T follicular helper cell (primary cell): ENCODE data around the gene KRTAP6-3.

Source experiments
- DNase-seq: peaks from one replicate; pipeline ENCODE4 v3.0.0-alpha.2; 2020; ENCODE audit warnings: low read depth
- total RNA-seq, 2 experiments: gene quantifications; one replicate each; lab custom pipeline; 2026; lab: John Stamatoyannopoulos, UW

KRTAP6-3 gene, protein sequence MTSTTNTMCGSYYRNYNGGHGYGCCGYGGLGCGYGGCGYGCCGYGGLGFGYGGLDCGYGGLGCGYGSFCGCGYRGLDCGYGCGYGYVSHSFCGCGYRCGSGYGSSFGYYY
- total RNA-seq: 0 reads per million in 2 experiments

DNA sequence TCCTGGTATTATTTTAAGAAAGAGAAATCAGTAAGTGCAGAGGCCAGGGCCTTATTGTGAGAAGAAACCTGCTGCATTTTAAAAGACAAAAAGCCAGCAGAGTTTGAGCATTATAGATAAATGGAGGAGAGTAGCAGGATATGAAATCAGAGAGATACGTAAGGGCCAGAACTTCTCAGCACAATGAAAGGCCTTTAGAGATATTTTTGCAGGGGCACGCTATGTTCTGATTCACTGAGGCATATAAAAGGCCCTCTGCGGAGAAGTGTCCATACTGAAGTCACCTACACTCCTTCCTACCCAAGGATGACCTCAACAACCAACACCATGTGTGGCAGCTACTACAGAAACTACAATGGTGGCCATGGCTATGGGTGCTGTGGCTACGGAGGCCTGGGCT is at the start of gene KRTAP6-3:
Gene KRTAP6-3 (plus strand): TSS at position 301 of the 400 bp plus-strand sequence. CDS start 6 bp downstream, at position 307.
- DNase-seq: no peak

DNA sequence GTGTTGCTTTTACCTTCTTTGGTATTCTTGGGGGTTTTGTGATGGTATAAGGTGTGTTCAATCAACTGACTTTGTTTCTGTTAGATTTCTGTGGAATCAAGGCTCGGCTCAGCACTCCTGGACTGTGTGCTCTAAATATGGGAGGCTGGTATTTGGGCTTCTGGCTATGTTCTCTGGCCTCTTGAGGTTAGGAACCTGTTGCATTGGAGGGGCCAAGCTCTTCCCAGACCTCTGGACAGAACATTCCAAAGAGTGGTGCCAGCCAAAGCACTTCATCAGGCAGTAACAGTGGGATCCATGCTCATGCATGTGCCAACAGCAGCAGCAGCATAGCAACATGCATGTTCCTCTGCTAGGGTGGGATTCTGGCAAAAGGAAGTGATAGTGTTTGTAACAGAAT is 39.5 kb upstream of the KRTAP6-3 start:
- DNase-seq: no peak

DNA sequence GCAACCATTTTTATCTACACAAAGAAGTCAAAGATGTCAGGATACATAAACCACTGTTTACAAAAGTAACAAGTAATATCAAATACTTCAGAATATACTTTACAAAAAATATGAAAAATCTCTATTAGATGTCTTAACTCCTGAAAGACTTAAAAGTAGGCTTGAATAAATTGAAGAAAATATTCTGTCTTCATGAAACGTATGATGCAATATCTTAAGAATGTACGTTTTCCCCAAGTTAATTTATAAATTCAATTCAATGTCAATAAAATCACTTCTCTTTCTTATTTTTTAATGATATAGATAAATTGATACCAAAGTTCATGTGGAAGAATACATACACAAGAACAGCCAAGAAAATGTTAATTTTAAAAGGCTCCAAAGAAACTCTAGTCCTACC is 37.1 kb upstream of the KRTAP6-3 start:
- DNase-seq: no peak

DNA sequence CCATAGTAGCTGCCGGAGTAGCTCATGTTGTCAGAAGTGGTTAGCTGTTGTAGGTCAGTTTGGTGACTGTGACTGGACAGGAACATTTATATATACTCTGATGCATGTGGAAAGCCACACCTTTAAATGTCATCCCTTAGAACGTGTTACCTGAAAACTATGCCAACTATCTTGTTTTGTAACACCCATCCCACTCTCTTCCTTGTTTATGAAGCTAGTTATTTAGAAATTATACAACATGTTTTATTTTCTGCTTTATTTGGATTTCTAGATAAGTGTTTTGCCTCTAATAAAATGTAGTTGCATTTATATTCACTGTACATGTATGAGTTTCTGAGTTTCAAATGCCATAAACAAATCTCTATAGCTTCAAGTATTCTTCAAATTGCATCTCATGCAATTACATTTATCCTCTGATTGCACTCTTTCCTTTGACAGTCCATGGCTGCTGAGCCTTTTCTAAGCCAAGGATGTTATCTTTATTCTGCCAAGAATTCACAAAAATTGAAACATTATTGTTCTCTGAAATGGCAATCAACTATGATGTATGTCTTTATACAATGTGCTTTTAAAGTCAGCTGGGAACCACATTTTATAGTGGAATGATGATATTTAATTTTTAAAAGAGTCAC is 30.9 kb upstream of the KRTAP6-3 start, which contains the start of gene KRTAP19-7:
Gene KRTAP19-7 (minus strand): TSS at position 51 of the 632 bp plus-strand sequence. CDS start 25 bp downstream, at position 26.
- no peak for DNase-seq

DNA sequence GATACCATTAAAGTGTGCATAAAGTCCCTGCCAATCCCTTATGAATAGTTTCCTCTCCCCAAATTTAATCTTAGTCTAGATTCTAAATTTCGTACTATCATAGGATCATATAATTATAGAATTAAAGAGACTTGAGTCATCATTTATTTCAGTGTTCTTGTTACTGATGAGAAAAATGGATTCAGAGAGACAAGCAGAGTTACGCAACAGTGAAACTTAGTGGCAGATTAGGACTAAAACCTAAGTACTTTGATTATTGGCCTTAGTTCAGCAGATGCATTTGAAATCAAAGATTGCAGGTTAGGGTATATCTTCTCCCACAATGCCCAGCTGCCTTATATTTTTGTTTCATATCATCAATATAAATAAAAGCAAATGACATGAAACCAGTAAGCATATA is 30.3 kb upstream of the KRTAP6-3 start:
- no peak for DNase-seq

DNA sequence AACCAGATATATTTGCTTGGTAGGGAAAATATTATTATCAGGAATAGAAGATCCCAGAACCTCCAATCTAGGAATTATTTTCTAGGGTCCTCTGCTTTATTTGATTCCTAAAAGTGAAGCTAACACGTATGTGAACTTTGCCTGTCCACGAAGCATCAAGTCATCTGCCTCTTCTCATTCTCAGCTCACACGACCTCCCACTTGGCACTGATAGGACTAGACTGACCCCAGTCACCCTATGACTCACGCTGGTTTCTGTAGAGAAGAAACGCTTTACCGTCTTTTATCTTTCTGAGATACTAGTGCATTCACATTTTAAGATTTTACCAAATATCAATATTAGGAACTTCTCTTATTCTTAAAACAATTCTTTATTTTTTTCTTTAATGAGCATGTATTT is 29.2 kb upstream of the KRTAP6-3 start:
- no peak for DNase-seq

DNA sequence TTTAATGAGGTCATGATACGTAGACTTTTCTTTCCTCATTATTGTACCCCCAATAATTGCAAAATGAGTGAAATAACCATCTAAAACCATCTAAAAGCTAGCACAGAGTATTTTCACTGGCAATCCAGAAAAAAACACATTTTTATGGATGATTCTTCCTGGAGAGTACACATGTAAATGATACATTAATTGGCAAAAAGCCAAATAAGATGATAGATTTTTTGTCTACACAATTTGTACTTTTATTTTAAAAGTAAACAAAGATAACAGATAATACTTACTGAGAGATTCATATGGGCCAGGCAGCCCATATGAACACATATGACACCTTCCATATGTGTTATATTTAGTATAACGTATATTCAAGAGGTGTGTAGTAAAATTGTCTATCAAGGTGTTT is 28.6 kb upstream of the KRTAP6-3 start:
- no peak for DNase-seq

DNA sequence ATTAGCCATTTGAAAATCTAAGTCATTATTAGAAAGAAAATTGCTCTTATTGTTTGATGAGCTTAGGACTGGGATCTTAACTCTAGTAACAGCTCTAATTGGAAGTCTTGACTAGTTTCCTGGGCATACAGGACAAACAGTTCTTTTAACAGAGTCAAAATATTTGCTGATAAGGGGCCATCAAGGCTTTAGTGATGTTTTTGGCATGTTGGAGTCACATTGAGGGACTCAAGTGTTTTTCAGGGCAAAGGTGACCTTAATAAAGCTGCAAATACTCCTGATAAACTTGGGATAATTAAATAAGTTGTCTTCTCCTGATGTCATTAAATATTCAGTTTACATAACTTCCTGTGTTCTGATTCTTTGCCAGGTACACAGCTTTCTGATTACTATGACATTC is 24.6 kb upstream of the KRTAP6-3 start:
- DNase-seq: no peak

DNA sequence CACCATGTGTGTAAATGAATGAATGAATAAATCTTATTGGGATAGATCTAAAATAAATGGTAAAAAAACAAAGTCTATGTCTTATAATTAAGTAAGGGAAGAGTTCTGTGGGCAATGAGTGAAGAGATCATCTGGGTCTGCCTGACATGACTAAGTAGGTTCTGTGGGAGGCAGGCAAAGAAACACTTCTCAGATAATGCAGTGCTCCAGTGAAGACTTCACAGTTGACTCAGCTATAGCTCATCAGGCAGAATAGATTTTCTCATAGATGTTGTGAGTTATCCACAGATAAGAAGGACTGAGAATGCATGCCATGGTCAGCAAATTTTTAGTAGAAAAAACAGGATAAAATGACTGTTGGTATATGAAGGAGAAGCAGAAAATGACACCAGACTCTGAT is 14.5 kb upstream of the KRTAP6-3 start:
- no peak for DNase-seq

DNA sequence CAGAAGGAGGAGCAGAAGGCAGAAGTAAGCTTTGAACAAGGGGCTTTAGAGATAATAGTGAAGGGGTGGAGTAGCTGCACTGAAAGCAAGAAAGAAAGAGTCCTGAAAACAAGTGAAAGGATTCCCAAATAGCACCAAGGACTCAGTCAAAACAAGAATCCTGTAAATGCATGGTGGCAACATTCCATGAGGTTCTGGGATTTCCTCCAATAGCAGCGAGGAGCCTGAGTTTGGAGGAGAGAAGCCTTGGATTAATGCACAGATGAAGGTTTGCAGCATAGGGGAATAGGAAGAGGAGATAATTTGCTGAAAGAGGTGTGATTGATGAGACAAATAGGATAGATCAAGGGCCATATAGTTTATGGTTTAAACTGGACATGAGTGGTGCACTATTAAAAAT is 12.9 kb upstream of the KRTAP6-3 start:
- no peak for DNase-seq

DNA sequence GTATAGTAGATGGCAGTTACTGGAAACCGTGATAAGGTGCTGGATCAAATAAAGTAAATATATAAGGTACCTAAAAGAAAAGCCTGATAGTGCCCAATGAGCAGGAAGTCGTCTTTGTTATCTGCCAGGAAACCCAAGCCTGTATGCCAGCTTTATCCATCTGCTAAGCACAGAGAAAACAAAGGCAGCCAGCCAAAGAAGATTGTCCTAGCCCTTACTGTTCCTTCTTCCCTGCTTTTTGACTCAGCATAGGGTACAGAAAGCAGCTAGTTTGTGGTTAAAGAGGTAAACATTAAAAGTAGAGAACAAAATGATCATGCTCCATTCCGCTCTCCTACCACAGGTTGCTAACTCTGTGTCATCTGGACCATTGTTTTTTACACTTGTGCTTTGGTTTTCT is 12.1 kb upstream of the KRTAP6-3 start:
- no peak for DNase-seq

DNA sequence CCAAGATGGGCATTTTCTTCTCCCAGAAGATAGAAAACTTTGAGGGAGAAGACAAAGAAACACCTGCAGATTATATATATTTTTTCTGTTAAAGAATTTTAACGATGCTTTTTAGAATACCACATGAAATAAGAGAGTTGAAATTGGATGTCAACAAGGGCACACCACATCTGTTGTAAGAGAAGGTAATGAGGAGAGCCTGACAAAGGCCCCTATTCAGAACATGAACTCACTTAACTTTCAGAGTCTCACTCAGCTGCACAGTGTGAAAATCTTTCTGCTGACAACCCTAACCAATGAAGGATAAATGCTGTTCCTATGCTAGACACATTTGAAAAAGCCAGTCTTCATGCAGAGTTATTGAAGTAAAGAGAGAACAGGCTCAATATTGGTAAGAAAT is 9.4 kb upstream of the KRTAP6-3 start:
- no peak for DNase-seq

DNA sequence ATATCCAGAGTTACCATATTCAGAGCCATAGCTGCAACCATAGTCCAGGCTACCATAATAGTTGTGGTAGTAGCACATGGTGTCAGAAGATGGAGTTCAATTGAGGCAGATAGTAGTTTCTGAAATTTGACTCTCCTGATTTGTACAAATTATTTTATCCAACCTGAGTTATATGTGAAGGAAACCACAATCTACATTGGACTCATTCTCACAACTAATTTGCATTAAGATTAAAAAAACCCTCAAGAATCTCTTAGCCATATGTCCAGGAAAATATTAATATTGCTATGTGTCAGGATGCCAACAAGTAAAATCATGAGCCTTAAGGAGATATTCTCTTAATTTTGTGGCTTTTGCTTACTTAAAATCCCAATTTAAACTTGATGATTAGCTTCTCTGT is 1.9 kb upstream of the KRTAP6-3 start, which contains the start of gene KRTAP22-2:
Gene KRTAP22-2 (minus strand): TSS at position 101 of the 400 bp plus-strand sequence.
- no peak for DNase-seq

DNA sequence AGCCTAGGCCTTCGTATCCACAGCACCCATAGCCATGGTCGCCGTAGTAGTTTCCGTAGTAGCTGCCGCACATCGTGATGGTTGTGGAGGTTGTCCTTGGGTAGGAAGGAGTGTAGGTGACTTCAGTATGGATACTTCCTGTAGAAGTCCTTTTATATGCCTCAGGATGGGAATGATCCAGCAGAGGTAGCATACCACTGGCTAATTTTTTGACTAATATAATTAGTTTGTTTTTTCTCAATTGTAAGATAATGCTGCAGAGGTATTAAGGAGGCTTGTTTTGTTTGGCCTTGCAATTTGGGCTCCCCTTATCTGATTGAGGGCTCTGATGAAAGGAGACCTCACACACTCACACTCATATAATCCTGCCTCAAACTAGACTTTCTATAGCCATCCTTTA is 6.6 kb downstream of the KRTAP6-3 start, which contains the start of gene KRTAP6-2:
Gene KRTAP6-2 (minus strand): TSS at position 101 of the 400 bp plus-strand sequence. CDS start 28 bp downstream, at position 73.
- DNase-seq: no peak

DNA sequence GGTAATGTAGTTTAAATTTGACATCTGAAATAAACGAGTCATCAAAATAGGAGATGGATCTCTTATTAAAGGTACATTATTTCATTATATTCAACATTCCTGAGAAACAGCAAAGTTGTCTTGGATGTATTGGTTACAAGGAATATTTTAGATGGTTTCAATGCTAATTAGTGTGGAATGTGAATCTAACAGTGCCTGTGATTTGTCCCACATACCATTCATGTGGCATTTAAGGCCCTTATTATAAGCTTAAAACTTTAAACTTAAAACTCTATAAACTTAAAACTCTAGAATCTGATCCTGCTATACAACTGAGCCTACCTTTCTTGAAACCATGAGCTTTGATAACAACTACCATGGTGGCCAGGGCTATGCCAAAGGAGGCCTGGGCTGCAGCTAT is 8.5 kb downstream of the KRTAP6-3 start, which contains the start of gene KRTAP22-1:
Gene KRTAP22-1 (plus strand): TSS at position 301 of the 400 bp plus-strand sequence.
- DNase-seq: no peak

DNA sequence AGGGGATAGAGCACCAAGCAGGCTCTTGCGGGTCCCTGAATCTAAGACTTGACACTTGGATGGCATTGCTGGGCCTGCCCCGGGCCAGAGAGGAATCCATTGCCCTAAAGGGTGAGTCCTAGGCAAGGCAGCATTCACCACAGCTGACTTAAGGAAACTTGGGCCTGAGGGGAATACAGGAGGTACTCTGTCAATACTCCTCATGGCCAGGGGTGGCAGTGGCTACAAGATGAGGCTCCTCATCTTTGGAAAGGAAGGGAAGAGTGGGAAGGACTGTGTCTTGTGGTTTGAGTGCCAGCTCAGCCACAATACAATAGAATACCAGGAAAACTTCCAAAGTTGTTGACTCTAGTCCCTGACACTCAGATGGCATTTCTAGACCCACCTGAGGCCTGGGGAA is 13.7 kb downstream of the KRTAP6-3 start:
- DNase-seq: no peak

DNA sequence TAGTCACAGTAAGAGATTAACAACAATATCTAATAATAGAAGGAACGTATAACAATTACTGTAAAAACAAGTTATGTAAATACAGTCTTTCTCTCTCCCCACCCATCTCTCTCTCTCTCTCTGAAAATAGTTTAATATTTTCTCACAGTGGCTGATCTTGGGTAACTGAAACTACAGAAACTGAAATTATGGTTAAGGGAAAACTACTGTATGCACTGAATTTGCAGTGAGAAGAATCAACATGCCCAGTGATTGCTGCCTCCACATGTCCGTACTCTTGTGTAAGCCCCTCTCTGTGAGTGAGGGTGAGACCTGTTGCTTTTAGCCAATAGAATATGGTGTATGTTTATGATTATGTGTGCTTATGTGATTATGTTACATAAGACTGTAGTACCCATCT is 19.9 kb downstream of the KRTAP6-3 start:
- DNase-seq: no peak

DNA sequence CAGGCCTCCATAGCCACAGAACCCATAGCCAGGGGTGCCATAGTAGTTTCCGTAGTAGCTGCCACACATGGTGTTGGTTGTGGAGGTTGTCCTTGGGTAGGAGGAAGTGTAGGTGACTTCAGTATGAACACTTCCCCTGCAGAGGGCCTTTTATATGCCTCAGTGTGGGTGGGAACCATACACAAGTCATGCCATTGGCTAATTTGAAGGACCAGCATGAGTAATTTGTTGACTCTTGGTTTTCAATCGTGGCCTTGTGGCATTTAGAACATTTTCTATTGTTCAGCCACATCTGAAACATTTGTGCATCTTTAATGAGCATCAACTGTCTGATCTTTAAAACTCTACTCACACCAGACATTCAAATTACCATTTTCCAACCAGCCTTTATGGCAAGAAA is 21.6 kb downstream of the KRTAP6-3 start, which contains the start of gene KRTAP6-1:
Gene KRTAP6-1 (minus strand): TSS at position 95 of the 400 bp plus-strand sequence. CDS start 26 bp downstream, at position 69.
- no peak for DNase-seq

DNA sequence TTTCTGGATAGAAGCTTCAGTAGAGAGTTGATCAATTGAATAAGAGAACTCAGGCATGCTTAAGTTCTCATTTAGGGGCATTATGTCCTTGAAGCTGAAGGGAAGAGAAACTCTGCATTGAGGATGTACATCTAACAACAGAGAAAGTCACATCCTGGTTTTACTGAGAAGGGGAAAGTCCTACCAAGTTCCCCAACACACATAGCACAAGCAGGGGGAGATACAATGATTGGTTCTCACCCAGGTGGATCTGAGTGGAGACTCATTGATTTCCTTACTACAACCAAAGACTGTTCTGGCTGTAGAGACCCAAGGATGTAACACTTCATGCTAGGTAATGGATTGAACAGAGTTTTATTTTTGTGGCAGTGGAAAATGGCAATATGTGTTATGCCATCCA is 23.0 kb downstream of the KRTAP6-3 start:
- DNase-seq: no peak

DNA sequence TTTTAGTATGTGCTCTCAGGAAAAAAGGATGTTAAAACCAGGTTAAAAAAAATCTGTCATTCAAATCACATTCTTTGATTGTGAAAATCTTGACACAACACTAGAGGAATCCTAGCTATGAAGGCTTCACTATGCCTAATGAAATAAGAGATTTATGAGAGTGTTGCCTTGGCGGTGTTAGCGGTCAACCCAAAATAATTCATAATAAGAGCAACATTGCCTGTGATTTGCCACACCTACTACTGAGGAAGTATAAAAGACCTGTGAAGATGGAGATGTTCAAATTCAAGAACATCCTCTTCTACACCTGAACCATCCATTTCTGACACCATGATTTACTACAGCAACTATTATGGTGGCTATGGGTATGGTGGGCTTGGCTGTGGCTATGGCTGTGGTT is 23.9 kb downstream of the KRTAP6-3 start, which contains the start of gene KRTAP20-1:
Gene KRTAP20-1 (plus strand): TSS at position 301 of the 400 bp plus-strand sequence. CDS start 30 bp downstream, at position 331.
- no peak for DNase-seq

DNA sequence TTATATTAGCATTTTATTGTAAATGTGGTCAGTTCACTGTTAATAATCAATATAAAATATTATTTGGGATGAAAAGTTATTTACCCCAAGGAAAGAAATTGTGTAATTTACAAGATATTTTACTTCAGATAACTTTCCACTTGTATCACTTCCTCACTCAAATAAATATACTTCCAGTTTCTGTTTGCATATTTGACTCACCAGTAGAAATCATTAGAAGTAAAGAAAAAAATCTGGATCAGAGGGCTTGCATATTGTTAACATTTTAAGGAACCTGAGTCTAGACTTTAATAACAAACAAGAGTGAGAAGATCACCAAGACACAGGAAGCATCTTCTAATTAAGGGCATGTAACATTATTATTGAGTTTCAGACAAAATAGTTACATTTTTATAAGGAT is 27.8 kb downstream of the KRTAP6-3 start:
- DNase-seq: no peak

DNA sequence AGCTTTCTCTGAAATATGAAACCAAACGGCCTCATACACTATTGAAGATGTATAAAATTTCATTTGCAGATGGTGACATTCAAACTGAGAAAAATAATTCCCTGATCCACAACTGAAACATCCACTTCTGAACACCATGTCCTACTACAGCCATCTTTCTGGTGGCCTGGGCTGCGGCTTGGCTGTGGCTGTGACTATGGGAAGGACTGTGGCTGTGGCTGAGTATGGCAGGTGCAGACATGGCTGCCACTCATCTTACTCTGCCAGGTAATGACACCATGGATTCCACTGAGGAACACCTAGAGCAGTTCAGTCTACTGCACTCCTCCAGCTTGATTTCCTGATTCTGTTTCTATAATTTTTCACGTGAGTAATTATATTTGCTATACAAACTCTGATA is 28.3 kb downstream of the KRTAP6-3 start, which contains the start of gene KRTAP20-4:
Gene KRTAP20-4 (plus strand): TSS at position 106 of the 400 bp plus-strand sequence.
- DNase-seq: no peak

DNA sequence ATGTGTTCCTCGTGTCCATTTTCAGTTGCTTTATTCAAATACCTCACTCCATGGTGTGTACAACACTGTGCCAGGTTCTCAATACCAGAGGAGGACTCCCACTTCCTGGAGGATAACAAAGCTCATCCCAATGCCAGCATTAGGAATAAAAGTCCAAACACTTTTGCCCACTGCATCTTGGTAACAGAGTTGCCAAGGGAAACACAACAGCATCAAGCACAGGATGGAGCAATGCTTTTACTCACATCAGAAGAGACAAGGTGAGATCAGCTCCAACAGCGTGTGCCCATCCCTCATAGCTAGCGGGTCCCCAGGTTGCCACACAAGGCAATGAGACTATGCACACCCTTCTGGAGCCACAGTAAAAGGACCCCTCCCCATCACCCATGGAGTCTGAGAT is 31.1 kb downstream of the KRTAP6-3 start:
- DNase-seq: no peak
